Measurements from ENCODE around the gene CD300LB.

GRCh38 chr17:74485022-74485743, 46.1 kb downstream of the CD300LB start:
- TF ChIP-seq CTCF (conservative IDR thresholded peaks at IDR 0.05) (no peak), ZFX (IDR thresholded peaks at IDR 0.05) (no peak)
